GM21381 (cell line): Measurements from ENCODE around the gene ASAP2.
A peak's percentile ranks its signal among the peaks of the same experiment; 100 is the strongest.

ENCODE experiments used
- ATAC-seq: cut with Tn5 transposase; IDR thresholded peaks from one replicate; pipeline ENCODE4 v1.9.1; 2021; ENCODE audit warnings: mild to moderate bottlenecking, moderate library complexity; ENCODE audit not compliant: unreplicated experiment

The ASAP2 gene

GRCh38 chr2:9205963-9206948, at the start of gene ASAP2:
Gene ASAP2, plus strand, starts transcription at chr2:9206812. Its CDS starts 293 bp downstream, at chr2:9207105.
- ATAC-seq: peak; percentile 63

GRCh38 chr2:9158786-9159779, 47.5 kb upstream of the ASAP2 start:
- no peak for ATAC-seq

GRCh38 chr2:9160732-9161131, 45.9 kb upstream of the ASAP2 start:
- ATAC-seq: no peak

DNA sequence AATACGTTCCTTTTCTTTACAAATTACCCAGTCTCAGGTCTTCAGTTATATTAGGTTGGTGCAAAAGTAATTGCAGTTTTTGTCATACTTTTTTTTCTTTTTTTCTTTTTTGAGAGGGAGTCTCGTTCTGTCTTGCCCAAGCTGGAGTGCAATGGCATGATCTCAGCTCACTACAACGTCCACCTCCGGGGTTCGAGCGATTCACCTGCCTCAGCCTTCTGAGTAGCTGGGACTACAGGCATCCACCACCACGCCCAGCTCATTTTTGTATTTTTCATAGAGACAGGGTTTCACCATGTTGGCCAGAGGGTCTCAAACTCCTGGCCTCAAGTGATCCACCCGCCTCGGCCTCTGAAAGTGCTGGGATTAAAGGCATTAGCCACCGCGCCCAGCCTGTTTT, 43.8 kb upstream of the ASAP2 start:
- ATAC-seq: no peak

DNA sequence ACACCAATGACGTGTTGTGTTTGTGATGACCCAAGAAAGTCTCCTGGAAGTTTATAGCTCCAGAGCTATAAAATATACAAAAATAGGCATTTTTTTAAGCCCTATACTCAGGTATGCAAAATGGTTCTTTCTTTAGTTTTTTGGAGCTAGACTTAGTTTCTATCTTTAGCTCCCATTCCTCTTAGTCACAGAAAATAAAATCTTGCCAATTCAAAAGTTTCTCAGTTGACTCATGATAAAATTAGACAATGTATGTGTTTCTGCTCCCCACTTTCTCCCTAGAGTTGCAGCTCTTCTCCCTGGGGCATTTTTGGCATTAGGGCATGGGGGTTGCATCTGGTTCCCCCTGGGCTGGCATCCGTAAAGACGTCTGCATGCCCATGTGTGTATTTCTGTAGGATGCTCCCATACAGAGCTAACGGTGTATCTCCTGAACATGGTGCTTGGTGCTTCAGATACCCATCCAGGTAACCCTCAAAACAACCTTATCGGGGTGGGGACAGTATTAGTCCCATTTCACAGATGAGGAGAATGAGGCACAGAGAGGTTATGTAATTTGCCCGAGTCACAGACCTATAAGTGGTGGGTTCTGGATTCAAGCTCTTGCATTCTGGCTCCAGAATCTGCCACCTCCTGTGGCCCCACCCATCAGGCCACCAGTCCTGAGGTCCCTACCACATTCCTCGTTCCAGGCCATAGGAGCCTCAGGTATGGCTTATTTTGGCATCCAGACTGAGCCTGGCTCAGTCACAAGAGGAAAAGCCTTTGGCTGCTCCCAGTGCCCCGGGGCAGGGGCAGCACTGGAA, 43.1 kb upstream of the ASAP2 start:
- ATAC-seq: no peak

DNA sequence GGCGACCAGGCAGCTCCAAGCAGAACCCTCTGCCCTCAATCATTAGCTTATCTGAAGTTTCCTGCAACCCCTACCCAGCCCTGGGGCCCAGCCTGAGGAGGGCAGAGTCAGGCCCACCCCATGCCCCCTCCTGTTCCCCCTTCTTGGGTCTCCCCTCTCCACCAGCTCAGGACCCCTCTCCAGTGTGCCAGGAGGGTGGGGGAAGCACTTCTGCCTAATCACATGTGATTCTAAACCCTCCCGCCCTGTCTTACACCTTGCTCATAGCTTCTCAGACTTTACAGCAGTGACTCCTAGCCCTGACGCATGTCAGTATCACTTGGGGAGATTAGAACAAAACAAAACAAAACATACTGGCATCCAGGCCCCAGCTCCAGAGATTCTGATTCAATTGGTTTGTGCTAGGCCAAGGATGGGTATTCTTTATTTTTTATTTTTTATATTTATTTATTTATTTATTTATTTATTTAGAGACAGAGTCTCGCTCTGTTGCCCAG, 42.5 kb upstream of the ASAP2 start:
- ATAC-seq: no peak

GRCh38 chr2:9165625-9166024, 41.0 kb upstream of the ASAP2 start:
- no peak for ATAC-seq

DNA sequence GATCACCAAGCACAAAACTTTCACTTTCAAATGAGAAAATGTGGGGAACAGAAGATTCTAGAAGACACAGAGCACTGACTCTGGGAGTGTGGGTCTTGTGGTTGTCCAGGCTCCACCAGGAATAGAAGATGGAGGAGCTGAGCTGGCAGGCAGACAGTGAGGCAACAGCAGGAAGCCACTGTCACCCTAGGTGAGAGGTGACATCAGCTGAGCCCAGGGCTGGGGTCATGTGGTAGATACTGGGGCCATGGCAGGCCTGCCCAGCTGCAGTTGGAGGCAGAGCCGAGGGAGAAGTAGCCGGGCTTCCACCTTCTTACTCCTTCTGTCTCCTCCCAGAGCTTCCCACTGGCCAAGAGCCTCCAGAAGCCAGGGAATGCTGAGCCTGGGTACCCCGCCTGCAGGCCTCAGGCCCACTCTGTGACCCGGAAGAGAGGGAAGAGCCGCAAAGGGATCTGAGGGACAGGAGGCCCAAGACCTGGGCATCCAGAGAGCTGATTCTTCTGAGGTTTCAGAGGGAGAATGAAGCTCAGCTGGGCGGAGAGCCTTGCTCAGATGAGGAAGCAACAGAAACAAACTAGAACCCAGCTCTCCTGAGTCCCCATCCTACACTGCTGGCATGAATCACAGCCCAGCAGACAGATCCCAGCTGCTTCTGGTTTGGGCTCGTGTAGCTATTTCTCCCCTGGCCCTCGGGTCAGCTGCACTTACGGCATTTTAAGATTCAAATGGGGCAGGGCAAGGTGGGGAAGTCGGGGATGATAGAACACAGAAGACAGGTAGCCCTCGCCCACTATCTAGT, 39.8 kb upstream of the ASAP2 start:
- no peak for ATAC-seq

DNA sequence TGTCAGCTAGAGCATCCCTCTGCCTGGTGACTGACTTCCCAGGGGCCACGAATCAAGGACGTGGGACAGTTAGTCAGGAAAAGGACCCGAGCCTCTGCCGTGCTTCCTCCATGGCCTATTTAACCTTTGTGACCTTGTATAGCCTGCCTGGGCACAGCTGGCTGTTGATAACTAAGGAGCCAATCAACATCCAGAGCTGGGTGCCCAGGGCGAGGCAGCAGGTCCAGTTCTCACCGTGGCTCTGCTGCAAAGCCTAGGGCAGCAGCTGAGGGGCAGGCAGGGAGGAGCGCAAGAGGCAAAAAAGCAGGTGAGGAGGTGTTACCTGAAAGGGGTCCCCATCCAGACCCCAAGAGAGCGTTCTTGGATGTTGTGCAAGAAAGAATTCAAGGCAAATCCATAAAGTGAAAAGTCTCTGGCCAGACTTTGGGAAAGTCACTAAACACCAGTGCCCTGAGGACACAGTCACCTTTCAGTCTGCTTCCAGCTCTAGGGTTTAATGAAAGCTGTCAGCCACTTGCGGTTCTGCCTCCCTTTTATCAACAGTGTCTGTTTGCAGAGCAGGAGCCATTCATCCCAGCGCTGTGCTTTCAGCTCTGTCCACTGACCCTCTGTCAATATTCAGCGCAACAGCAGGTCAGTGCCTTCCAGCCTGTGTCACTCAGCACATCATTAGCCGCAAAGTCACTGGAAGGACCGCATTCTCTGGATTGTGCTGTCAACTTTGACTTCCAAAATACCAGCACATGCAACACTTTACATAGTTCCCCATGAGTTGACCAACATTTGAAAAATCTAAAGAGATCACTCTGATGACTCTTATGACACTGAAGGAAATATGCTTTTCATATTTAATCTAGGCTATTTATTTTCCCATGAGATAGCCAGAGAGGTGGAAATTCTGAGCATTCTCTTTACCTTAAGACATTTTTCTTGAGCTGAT, 38.6 kb upstream of the ASAP2 start:
- ATAC-seq: no peak

DNA sequence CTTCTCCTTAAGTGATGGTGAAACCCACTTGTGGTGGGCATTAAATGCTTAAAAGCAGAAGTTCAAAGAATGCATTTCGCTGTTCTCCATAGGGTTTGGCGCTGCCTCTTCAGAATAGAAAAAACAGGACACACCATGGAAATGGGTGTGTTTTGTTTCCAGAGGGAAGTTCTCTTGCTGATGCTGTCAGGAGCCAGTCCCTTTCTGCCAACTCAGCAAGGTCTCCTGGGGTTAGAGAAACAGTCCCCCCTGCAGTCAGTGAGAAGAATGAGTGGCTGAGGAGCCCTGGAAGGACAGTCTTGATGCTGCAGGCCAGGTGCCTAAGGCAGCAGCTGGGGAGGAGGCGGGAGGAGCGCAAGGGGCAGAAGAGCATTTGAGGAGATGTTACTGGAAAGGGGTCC, 37.8 kb upstream of the ASAP2 start:
- no peak for ATAC-seq

DNA sequence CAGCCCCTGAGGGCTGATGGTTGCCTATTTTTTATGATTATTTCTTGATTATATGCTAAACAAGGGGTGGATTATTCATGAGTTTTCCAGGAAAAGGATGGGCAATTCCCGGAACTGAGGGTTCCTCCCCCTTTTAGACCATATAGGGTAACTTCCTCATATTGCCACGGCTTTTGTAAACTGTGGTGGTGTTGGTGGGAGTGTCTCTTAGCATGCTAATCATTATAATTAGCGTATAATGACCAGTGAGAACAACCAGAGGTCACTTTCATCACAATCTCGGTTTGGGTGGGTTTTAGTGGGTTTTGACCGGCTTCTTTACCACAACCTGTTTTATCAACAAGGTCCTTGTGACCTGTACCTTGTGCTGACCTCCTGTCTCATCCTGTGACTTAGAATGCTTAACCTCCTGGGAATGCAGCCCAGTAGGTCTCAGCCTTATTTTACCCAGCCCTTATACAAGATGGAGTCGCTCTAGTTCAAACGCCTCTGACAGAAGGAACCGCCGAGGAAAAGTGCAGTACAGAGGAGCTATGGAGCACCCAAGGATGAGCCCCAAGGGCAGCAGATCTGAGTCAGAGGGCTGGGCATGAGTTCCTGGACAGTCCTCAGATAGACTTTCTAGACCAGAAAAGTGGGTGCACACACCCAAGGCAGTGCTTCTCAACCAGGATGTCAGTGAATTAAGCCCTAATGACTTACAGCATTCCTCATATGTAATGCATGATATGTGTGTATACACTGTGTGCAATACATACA, 37.1 kb upstream of the ASAP2 start:
- no peak for ATAC-seq

GRCh38 chr2:9170458-9171130, 36.0 kb upstream of the ASAP2 start:
- ATAC-seq: no peak

GRCh38 chr2:9174771-9175437, 31.7 kb upstream of the ASAP2 start:
- ATAC-seq: no peak

GRCh38 chr2:9178110-9178903, 28.3 kb upstream of the ASAP2 start:
- ATAC-seq: no peak

DNA sequence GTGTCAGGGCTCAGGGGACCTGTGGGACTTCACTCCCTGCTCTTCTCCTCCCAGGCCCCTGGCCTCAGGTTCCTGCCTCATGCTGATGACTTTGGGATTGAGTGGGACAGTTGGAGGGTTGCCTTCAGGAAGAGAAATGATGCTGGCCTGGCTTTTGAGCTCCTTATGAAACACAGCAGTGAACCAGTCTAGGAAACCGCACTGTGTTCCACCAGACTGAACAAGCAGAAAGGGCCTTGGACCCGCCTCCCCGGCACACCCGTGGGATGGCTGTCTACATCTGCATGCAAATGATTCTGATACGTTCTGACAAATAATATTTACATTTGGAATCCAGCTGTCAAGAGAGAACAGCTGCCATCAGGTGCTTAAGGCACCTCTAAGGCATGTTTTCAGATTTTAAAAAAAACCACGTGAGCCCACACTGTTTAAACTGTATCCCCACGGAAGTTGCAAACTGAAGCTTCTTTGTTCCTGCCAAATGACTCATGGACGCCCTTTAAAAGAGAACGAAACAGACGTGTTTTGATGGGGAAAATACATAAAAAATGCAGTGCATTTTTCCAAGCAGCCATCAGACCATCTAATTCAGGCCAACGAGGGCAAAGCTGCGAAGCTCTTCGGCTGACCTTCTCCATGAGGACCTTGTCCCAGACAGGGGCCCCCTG, 27.6 kb upstream of the ASAP2 start:
- ATAC-seq: no peak
